Brain microvascular endothelial cell (primary cell): ENCODE data around the gene RSKR.
"Not testable (repeated sequence)": the region's sequence is repeated elsewhere in the genome, so short reads cannot be mapped to it uniquely, and the experiment has no call there.

ENCODE experiments used
- DNase-seq: peaks from one replicate; pipeline ENCODE4 v3.0.0-alpha.2; 2020
- H3K27ac ChIP-seq: fragments of 250-450 bp; sonication (Bioruptor Pico); 2 replicates; pipeline ENCODE4 v1.5.1; 2020; ENCODE audit warnings: mild to moderate bottlenecking, moderate library complexity
- H3K27me3 ChIP-seq: fragments of 250-450 bp; sonication (Bioruptor Pico); replicated peaks from 2 replicates; pipeline ENCODE4 v1.5.1; 2020; ENCODE audit warnings: mild to moderate bottlenecking
- H3K36me3 ChIP-seq: fragments of 250-450 bp; sonication (Bioruptor Pico); replicated peaks from 2 replicates; pipeline ENCODE4 v1.5.1; 2020; ENCODE audit warnings: mild to moderate bottlenecking
- H3K4me3 ChIP-seq: 2 replicates; pipeline ENCODE4 v1.5.1; 2011; ENCODE audit warnings: low read depth, mild to moderate bottlenecking, control low read depth, low read length, moderate library complexity
- in situ Hi-C: cut with HindIII; loops from 2 replicates; pipeline ENCODE4 v1.10.0; 2017; ENCODE audit warnings: low sequenced_read_pairs, low pct_ligation_motif_present
- TF ChIP-seq, protein P1 (sequence below): IDR thresholded peaks from 2 replicates; pipeline ENCODE4 v1.5.1; 2011; ENCODE audit warnings: low read depth, mild to moderate bottlenecking, moderate library complexity, low read length, control low read depth, inconsistent platforms; ENCODE audit errors: missing control alignments

RSKR gene

GRCh38 chr17:28615260-28615940, 1.4 kb upstream of the RSKR start:
- in situ Hi-C loops = no loop called here
- TF ChIP-seq, protein P1, sequence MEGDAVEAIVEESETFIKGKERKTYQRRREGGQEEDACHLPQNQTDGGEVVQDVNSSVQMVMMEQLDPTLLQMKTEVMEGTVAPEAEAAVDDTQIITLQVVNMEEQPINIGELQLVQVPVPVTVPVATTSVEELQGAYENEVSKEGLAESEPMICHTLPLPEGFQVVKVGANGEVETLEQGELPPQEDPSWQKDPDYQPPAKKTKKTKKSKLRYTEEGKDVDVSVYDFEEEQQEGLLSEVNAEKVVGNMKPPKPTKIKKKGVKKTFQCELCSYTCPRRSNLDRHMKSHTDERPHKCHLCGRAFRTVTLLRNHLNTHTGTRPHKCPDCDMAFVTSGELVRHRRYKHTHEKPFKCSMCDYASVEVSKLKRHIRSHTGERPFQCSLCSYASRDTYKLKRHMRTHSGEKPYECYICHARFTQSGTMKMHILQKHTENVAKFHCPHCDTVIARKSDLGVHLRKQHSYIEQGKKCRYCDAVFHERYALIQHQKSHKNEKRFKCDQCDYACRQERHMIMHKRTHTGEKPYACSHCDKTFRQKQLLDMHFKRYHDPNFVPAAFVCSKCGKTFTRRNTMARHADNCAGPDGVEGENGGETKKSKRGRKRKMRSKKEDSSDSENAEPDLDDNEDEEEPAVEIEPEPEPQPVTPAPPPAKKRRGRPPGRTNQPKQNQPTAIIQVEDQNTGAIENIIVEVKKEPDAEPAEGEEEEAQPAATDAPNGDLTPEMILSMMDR = no peak
- DNase-seq = no peak
- Histone ChIP-seq H3K27ac (no peak overlapping the region), H3K4me3 (no peak overlapping the region), H3K27me3 (no peaks in the 10 kb centered on the region), H3K36me3 (peaks cover 83% of the 10 kb centered on the region)

- in situ Hi-C loops = no loop called here
- peak; percentile 42 for DNase-seq
- Histone ChIP-seq H3K36me3 (peaks cover 65% of the 10 kb centered on the region), H3K4me3 (no peak overlapping the region), H3K27me3 (no peaks in the 10 kb centered on the region), H3K27ac (no peak overlapping the region)
- TF ChIP-seq, protein P1 = peak; percentile 87
These were observed 781 bp downstream of the RSKR start for GRCh38 chr17:28612936-28613872.

DNA sequence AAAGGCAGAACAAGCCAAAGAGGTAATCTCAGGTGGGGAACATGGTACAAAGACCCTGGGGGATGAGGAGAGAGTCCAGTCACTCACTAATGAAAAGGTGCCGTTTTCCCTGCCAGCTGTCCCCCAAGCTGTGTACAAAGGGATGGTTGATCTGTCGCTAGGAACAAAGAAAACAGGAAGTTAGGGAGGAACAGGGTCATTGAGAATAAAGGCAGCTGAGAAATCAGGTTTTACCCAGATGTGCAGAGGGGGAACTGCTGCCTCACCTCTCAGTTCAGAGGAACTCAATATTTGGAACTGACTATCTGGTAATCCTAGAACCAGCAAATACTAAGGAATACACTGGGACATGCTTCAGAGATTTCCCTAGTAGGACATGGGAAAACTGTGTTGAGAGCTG, 1.5 kb downstream of the RSKR start:
- no peak for DNase-seq
- no peak overlapping the region for H3K27ac ChIP-seq
- in situ Hi-C loops = no loop called here
- peaks cover 60% of the 10 kb centered on the region for H3K36me3 ChIP-seq
- TF ChIP-seq, protein P1 = no peak
- H3K27me3 ChIP-seq = no peaks in the 10 kb centered on the region
- H3K4me3 ChIP-seq = no peak overlapping the region

- TF ChIP-seq, protein P1 = no peak
- in situ Hi-C loops = no loop called here
- DNase-seq = no peak
- no peaks in the 10 kb centered on the region for H3K27me3 ChIP-seq
- peaks cover 40% of the 10 kb centered on the region for H3K36me3 ChIP-seq
- no peak overlapping the region for H3K4me3 ChIP-seq
- H3K27ac ChIP-seq = no peak overlapping the region
These were observed 3.6 kb downstream of the RSKR start for GRCh38 chr17:28610376-28610775.

- H3K36me3 ChIP-seq, H3K27ac ChIP-seq, in situ Hi-C loops, H3K27me3 ChIP-seq, H3K4me3 ChIP-seq, DNase-seq: not testable (repeated sequence)
These were observed 10.0 kb downstream of the RSKR start for GRCh38 chr17:28604031-28604430.
